Chondrocyte (in vitro differentiated cells): ENCODE data around the gene SULT1B1. TPM values are rescaled to one million over a fixed set of nuclear protein-coding genes. Genes with fewer than 3 reads are reported as not detected.
A peak's percentile ranks its signal among the peaks of the same experiment; 100 is the strongest.

Source experiments
- DNase-seq: peaks from one replicate; pipeline ENCODE4 v3.0.0; 2021; ENCODE audit warnings: mixed read lengths, low spot score
- H3K27ac Mint-ChIP-seq: one replicate; pipeline ENCODE4 v1.8.0; 2021; ENCODE audit warnings: mild to moderate bottlenecking, moderate library complexity, mixed read lengths; ENCODE audit not compliant: unreplicated experiment
- H3K27me3 Mint-ChIP-seq: 2 replicates; pipeline ENCODE4 v1.8.0; 2021; ENCODE audit warnings: low read depth, mixed read lengths
- H3K36me3 Mint-ChIP-seq: 2 replicates; pipeline ENCODE4 v1.8.0; 2021; ENCODE audit warnings: low read depth, mixed read lengths
- H3K4me1 Mint-ChIP-seq: 2 replicates; pipeline ENCODE4 v1.8.0; 2021; ENCODE audit warnings: low read depth, mild to moderate bottlenecking, mixed read lengths
- H3K4me3 Mint-ChIP-seq: one replicate; pipeline ENCODE4 v1.8.0; 2021; ENCODE audit warnings: mild to moderate bottlenecking, moderate library complexity, mixed read lengths; ENCODE audit not compliant: unreplicated experiment
- H3K9me3 Mint-ChIP-seq: 2 replicates; pipeline ENCODE4 v1.8.0; 2021; ENCODE audit warnings: low read depth, mixed read lengths
- total RNA-seq: library from RNA; stranded (reverse); gene quantifications from 3 replicates; pipeline ENCODE4 v1.2.1, GENCODE V29; 2021
- TF ChIP-seq, protein P1 (sequence below): fragments of 200-600 bp; sonication (generic); IDR thresholded peaks from 2 replicates; pipeline ENCODE4 v1.5.0; 2021; ENCODE audit warnings: antibody characterized with exemption, mild to moderate bottlenecking, moderate library complexity

Gene SULT1B1
- total RNA-seq, 1 donor from 2014 or later = 0.52 TPM

- no peak for DNase-seq
- H3K9me3 Mint-ChIP-seq = no peaks in the 10 kb centered on the region
- no peaks in the 10 kb centered on the region for H3K27me3 Mint-ChIP-seq
- no peak overlapping the region for H3K4me3 Mint-ChIP-seq
- TF ChIP-seq, protein P1, sequence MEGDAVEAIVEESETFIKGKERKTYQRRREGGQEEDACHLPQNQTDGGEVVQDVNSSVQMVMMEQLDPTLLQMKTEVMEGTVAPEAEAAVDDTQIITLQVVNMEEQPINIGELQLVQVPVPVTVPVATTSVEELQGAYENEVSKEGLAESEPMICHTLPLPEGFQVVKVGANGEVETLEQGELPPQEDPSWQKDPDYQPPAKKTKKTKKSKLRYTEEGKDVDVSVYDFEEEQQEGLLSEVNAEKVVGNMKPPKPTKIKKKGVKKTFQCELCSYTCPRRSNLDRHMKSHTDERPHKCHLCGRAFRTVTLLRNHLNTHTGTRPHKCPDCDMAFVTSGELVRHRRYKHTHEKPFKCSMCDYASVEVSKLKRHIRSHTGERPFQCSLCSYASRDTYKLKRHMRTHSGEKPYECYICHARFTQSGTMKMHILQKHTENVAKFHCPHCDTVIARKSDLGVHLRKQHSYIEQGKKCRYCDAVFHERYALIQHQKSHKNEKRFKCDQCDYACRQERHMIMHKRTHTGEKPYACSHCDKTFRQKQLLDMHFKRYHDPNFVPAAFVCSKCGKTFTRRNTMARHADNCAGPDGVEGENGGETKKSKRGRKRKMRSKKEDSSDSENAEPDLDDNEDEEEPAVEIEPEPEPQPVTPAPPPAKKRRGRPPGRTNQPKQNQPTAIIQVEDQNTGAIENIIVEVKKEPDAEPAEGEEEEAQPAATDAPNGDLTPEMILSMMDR = no peak
- H3K36me3 Mint-ChIP-seq = no peaks in the 10 kb centered on the region
- H3K4me1 Mint-ChIP-seq = peaks cover 7% of the 10 kb centered on the region
- no peak overlapping the region for H3K27ac Mint-ChIP-seq
These were observed 26.1 kb upstream of the SULT1B1 start for GRCh38 chr4:69786547-69786946.

DNA sequence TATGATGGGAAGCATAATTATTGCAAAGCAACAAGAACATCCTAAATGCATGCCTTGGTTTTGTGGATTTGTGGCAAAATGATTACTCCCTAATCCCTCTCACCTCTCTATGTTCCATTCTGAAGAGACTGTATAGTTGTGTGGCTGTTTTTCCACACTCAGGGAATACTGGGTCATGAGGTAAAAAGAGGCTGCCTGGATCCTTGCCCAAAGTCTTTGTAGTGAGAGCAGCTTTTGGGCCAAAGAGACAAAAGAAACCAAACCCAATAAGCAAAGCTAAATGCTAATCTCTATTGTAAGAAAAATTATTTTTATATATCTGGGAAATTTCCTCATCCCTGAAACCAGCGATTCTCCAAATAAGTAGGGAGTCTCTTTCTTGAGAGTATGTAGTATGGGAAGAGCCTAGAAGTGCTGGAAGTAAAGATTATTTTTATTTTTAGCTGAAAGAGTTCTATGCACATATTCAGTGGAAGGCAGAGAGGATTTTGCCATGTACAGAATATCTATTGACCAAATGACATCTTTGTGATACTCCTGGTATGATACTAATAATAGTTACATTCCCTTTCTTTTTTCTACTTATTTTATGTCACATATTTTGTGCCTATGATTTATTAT lies 24.9 kb upstream of the SULT1B1 start:
- Mint-ChIP-seq H3K4me3 (no peak overlapping the region), H3K36me3 (no peaks in the 10 kb centered on the region), H3K27ac (no peak overlapping the region), H3K27me3 (no peaks in the 10 kb centered on the region), H3K4me1 (peaks cover 7% of the 10 kb centered on the region), H3K9me3 (no peaks in the 10 kb centered on the region)
- no peak for DNase-seq
- TF ChIP-seq, protein P1 = no peak

GRCh38 chr4:69782651-69783310 lies 22.4 kb upstream of the SULT1B1 start:
- Mint-ChIP-seq H3K36me3 (no peaks in the 10 kb centered on the region), H3K27me3 (no peaks in the 10 kb centered on the region), H3K4me3 (no peak overlapping the region), H3K9me3 (no peaks in the 10 kb centered on the region), H3K27ac (no peak overlapping the region), H3K4me1 (peaks cover 7% of the 10 kb centered on the region)
- TF ChIP-seq, protein P1 = no peak
- DNase-seq = peak; percentile 84

DNA sequence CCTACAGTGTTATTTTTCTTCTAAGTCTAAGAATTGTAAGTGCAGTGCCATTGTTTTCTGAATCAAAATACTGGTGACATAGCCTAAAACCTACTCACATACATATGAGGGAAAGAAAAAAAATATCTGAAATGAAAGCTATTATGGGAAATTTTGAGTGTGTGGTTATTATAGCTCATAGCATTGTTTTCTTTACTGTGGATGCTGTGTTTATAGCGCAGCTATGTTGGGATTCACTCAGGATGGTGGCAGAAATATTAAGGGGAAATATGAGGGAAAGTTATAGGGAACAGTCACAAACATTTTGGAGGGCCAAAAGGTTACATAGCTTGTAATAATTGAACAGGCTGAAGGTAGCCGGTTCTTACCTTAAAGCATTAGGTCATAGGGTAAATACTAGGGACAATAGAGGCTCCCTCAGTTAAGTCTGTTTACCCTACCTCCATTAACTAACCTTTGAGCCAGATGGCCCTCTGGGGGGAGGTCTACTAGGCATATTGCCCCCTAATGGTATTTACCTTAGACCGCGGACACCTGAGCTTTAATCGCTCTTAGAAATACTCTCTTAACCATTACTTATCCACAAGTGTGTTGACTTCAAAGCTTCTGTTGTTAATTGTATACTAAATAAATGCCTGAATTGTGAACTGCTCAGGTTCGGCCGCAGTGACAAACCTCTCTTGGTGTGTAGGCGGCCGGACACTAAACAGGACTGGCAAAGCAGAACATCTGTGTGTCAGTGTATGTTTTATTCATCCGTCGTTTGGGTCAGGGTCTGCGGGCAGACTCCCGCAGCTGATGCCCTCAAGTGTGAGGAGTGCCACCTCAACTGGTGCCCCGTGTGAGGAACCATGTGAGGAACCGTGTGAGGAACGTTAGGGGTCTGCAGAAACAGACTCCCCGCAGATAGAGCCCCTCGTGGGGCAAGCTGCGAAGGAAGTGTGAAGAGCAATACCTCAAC lies 21.3 kb upstream of the SULT1B1 start:
- Mint-ChIP-seq H3K4me1 (peaks cover 7% of the 10 kb centered on the region), H3K36me3 (no peaks in the 10 kb centered on the region), H3K27me3 (no peaks in the 10 kb centered on the region), H3K9me3 (no peaks in the 10 kb centered on the region), H3K27ac (no peak overlapping the region), H3K4me3 (no peak overlapping the region)
- DNase-seq = no peak
- TF ChIP-seq, protein P1 = no peak

GRCh38 chr4:69780141-69780540 lies 19.7 kb upstream of the SULT1B1 start:
- Mint-ChIP-seq H3K4me1 (peaks cover 6% of the 10 kb centered on the region), H3K27ac (no peak overlapping the region), H3K36me3 (no peaks in the 10 kb centered on the region), H3K4me3 (no peak overlapping the region), H3K27me3 (no peaks in the 10 kb centered on the region), H3K9me3 (no peaks in the 10 kb centered on the region)
- TF ChIP-seq, protein P1 = no peak
- DNase-seq = no peak
